Esophagus mucosa (tissue), 1 donor: ENCODE data around the gene SCUBE1. TPM values are rescaled to one million over a fixed set of nuclear protein-coding genes. Genes with fewer than 3 reads are reported as not detected.
"Not testable (repeated sequence)": the region's sequence is repeated elsewhere in the genome, so short reads cannot be mapped to it uniquely, and the experiment has no call there.

Source experiments
- ATAC-seq: fragments of 200-7000 bp; cut with Tn5 transposase; one replicate; pipeline ENCODE4 v1.9.1; 2020
- total RNA-seq: library from RNA; stranded (reverse); gene quantifications from one replicate; pipeline ENCODE4 v1.2.4, GENCODE V29; 2023
- donor health status: DM: yes; HTN: yes; CAD: no.

SCUBE1 gene
- total RNA-seq, 1 donor from 2014 or later, result 0.80 TPM

DNA sequence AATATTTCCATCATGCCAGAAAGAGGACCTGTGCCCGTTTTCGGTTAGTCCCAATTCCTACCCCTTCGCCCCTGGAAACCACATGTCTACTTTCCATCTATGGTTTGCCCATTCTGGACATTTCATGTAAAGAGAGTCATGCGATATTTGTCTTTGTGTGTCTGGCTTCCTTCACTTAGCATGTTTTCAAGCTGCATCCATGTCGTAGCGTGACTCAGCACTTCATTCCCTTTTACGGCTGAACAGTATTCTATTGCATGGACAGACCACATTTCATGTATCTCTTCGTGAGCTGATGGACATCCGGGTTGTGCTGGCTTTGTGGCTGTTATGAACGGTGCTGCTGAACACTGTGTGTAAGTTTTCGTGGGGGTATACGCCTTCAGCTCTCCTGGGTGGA, 43.4 kb downstream of the SCUBE1 start:
- ATAC-seq, result no peak

DNA sequence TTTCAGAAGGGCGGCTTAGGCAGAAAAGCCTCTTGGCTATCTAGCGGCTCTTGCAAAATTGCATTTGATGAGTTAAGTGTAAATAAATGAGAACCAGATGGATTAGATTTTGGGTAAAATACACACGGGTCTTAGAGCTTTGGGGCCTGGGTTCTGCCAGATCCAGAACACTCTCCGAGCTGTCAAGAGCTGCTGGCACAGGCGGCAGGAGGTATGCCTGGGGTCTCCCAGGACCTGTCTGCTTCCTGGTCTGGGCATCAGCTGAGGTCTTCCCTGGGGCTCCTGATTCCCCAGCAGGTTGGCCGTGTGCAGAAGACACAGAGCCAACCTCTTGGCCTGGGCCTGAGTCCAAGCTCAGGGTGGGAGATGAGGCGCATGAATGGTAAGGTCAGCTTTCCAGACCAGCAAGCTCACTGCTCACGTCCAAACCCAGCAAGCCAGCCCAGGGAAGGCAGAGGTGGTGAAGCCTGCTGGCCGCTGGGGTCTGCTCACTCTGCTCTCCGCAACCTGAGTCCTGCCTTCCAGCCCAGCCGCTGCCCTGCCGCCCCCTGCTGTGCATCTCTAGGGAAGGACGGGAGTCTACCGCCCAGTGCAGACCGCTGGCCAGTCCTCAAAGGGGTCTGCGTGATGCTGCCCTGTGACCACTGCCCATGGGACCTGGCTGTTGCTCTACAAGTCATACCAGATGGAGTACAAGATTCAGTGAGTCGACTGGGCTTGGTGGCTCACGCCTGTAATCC, 44.9 kb downstream of the SCUBE1 start:
- no peak for ATAC-seq

- no peak for ATAC-seq
These were observed 45.7 kb downstream of the SCUBE1 start for GRCh38 chr22:43297270-43298061.

DNA sequence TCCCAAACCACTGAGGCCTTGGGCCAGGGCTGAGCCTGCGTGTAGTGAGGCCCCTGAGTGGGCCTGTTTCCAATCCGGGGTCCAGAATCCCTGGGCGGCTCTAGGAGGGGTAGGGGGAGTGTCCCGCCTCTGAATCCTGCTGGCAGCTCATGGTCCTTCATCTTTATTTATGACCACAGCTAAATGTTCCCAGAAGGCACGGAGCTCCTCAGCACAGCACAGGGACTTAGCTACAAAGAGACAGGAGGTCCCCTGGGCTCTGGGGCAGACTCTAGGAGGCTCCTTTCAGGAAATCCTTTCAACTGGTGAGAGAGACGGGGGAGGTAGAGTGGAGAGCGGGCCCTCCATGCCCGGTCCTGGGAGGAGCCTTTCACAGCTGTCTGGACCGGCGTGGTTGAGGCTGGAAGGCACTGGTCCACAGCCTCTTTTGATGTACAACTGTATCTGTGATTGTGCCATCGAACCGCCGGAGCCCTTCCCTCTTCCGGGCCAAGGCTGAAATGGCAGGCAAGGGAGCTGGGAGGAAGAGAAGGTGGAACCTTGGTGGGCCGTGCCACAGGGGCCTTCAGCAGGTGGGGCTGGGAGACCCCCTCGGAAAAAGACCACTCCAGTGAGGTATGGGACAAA, 46.8 kb downstream of the SCUBE1 start:
- no peak for ATAC-seq

- ATAC-seq, result no peak
These were observed 47.5 kb downstream of the SCUBE1 start for GRCh38 chr22:43295660-43296059.

- ATAC-seq, result no peak
These were observed 48.0 kb downstream of the SCUBE1 start for GRCh38 chr22:43295173-43295572.

DNA sequence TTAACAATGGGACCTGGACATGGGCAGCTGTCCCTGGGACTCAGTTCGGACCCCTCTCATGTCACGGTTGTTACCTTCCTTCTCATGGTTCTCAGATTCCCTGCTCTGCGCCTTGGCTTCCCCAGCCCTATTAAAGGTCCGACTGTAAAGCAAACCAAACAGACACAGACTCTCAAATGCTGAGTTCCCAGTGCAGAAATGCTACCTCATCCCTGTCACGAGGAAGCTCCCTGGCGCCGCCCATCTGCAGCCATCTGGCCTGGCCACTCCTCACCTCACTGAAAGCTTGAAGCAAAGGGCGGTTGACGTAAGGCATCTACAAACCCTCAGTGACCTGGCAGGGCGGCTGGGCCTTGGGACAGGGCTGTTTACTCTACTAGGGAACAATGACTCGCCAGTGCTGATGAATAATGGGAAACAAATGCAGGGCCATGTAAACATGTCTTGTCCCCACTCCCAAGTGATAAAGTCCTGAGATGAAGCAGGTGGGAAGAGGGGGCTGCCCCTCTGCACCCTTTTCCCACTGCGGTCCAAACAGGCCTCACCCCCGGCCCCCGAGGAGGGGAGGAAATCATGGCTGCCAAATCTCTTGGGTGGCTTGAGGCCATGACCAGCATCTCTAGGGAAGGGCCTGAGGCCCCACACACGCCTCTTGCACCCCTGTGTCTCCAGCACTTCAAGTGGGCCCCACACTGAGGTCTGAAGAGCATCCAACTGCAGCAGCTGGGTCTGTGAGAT, 49.3 kb downstream of the SCUBE1 start:
- ATAC-seq, result peak; percentile 48

DNA sequence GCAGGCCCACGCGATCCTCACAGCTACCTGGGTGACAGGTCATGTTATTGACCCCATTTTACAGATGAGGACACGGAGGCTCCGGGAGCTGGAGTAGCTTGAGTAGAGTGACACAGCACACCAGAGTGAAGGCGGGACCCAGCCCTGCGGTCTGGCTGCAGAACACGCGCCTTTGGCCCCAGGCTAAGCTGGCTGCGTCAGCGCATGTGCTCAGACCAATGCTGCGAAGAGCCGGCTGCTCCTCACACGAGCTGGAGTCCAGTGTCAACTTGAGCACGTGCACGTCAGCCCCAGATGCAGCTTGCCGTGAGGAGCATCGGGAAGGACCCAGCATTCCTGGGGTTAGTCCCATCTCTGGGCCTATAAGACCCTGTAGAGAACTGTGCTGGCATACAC, 49.9 kb downstream of the SCUBE1 start:
- ATAC-seq, result peak; percentile 46

- ATAC-seq, result no peak
These were observed 50.5 kb downstream of the SCUBE1 start for GRCh38 chr22:43292630-43293018.

GRCh38 chr22:43291381-43291780, 51.8 kb downstream of the SCUBE1 start:
- no peak for ATAC-seq

DNA sequence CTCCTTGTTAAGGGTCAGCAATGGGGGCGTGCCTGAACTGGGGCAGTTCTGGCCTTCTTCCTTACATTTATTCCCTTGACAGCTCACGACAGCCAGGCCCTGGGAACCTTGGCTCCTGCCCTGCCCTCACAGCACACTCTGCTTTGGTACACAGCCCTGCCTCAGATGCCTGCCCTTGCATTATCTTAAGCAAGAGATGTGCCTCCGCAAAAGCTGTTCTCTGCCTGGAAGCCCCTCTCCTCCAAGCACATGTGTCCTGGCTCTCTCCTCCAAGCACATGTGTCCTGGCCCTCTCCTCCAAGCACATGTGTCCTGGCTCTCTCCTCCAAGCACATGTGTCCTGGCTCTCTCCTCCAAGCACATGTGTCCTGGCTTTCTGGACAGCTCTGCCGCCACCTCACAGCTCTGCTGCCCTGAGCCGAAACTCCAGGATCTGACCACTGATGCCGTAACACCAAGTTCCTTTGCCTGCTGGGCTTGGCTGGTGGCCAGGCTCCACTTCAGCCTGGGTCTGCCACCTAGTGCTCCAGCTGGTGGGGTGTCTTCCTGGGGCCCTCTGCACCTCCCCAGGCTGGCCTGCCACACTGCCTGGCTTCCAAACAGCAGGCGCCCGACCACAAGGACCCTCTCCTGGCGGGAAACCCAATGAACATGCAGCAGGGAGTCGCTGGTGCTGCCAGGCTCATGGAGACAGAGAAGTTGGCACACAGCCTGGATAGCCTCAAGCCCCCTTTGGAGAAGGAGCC, 53.0 kb downstream of the SCUBE1 start:
- no peak for ATAC-seq

DNA sequence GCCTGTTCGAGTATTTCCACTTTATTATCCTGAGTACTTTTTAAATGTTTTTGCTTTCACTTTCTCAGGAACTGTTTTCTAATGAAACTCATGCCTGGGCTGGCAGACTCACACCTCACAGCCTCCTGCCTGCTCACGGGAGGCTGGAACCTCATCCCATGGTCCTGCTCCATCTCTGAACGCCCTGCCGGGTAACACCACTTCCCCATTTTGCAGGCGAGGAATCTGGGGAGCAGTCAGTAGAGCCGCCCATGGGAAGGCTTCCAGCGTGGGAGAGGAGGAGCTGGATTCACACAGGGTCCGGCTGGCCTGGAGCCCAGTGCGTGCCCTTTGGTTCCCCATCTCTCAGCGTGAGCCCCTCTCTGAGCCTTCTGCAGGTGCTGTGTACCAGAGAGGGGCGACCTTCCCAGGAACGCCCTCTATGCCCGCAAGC, 53.6 kb downstream of the SCUBE1 start:
- ATAC-seq, result no peak

GRCh38 chr22:43288807-43289420, 54.3 kb downstream of the SCUBE1 start:
- ATAC-seq, result no peak

- no peak for ATAC-seq
These were observed 54.8 kb downstream of the SCUBE1 start for GRCh38 chr22:43288378-43288777.

DNA sequence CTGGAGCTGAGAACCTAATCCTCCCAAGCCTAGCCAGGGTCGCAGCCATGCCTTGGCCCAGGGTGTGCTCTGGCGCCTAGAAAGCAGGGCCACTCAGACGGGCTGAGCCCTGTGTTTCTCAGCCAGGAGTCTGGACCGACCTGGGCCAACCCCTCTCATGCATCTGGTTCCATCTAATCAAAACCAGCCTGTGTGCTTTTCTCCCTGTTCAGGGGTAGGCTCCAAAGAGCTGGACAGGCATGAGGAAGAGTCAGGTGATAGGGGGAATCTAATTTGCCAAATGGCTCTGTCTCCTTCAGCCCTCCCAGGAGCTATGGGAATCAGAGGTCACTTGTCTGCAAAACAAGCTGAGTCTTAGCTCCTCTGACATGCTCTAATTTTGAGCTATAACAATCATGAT, 55.7 kb downstream of the SCUBE1 start:
- ATAC-seq, result no peak

DNA sequence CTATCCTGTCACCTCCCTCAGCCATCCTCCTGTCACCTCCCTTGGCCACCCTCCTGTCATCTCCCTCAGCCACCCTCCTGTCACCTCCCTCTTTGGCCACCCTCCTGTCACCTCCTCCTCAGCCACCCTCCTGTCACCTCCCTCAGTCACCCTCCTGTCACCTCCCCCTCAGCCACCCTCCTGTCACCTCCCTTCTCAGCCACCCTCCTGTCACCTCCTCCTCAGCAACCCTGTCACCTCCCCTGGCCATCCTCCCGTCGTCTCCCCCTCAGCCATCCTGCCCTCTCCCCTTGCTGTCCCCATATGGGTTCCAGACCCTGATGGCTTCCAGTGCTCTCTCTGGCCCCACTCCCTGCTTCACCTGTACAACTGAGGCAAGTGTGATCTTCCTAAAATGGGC, 61.8 kb downstream of the SCUBE1 start:
- ATAC-seq, result no peak

DNA sequence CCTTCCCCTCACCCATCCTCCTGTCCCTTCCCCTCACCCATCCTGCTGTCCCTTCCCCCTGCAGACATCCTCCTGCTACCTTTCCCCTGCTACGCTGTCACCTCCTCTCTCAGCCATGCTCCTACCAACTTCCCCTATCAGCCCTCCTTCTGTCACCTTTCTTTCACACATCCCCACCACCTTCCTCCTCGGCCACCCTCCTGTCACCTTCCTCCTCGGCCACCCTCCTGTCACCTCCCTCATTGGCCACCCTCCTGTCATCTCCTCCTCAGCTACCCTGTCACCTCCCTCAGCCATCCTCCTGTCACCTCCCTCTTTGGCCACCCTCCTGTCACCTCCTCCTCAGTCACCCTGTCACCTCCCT, 62.7 kb downstream of the SCUBE1 start:
- ATAC-seq, result not testable (repeated sequence)

- ATAC-seq, result no peak
These were observed 63.2 kb downstream of the SCUBE1 start for GRCh38 chr22:43279867-43280522.

DNA sequence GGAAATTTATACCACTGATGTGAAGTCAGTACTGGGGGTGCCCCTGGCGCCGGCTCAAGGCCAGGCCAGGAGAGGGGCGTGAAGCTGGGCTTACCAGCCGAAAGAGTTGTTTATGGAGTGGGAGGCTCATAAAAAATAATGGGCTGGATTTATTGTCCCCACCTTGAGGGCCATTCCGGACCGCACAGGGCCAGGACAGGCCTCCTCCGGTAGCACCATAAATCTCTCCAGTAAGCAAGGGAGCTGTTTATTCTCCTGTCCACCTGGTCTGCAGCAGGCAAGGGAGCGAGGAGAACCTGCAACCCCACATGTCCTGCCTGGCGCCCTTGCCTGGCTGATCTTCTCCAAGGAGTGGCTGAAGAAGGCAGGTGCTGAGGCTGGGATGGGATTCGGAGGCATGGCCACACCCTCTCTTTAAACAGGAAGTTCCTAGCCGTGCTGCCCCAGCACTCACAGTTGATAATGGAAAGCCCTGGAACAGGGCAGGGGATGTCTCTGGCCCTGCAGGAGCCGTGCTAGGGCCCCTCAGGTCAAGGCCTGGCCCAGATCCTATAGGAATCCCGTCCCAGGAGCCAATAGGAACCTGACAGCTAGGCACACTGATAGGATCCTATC, 65.1 kb downstream of the SCUBE1 start:
- ATAC-seq, result no peak

DNA sequence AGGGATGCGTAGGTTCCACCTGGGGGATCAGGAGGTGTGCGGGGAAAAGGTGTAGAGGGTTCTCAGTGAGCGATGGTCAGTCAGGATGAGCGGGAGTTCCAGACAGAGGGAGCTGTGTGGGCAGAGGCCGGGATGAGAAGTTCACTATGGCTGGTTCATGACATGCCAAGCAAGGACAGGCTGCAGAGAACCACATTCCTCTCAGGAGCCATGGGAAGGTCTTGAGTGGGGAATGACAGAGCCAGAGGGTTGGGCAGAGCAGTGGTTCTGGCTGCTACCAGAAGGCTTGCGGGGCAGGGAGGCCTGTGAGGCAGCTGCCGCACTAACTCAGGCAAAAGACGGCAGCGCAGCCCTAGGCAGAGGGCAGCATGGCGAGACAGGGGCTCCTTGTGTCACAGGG, 66.1 kb downstream of the SCUBE1 start:
- no peak for ATAC-seq

DNA sequence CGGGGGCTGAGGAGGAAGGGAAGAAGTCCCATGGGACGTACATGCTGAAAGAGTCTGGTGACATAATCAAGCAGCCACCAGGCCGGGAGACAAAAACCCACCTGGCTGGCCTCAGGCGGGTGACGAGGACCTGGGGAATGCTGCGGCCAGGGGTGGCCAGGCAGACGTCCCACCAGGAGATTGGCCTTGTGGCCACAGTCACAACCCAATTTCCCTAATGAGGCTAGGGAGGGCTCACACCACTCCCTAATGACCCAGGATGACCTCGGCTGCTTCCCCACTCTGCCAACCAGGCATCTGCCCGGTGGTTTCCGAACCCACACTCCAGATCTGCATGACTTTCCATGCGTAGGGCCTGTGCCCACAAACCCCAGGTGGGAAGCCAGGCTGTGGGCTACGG, 66.9 kb downstream of the SCUBE1 start:
- no peak for ATAC-seq
